Body of pancreas (tissue), 4 donors: ENCODE data around the gene AUTS2.

Source experiments
- POLR2A ChIP-seq, 3 donors: fragments of 450-650 bp; IDR thresholded peaks; one replicate each; pipeline ENCODE4 v1.6.1; 2016; ENCODE audit warnings: antibody characterized with exemption in 3 of 3, mild to moderate bottlenecking in 2 of 3
- TF ChIP-seq, protein P1 (sequence below), 7 experiments: fragments of 450-650 bp in 4 of 7; fragments of 200-600 bp in 3 of 7; sonication (generic) in 3 of 7; IDR thresholded peaks; one replicate each; pipeline ENCODE4 v1.5.1; 2016 to 2019; ENCODE audit warnings: antibody characterized with exemption in 7 of 7

GRCh38 chr7:70349031-70349430 lies 750.8 kb downstream of the AUTS2 start:
- TF ChIP-seq, protein P1, sequence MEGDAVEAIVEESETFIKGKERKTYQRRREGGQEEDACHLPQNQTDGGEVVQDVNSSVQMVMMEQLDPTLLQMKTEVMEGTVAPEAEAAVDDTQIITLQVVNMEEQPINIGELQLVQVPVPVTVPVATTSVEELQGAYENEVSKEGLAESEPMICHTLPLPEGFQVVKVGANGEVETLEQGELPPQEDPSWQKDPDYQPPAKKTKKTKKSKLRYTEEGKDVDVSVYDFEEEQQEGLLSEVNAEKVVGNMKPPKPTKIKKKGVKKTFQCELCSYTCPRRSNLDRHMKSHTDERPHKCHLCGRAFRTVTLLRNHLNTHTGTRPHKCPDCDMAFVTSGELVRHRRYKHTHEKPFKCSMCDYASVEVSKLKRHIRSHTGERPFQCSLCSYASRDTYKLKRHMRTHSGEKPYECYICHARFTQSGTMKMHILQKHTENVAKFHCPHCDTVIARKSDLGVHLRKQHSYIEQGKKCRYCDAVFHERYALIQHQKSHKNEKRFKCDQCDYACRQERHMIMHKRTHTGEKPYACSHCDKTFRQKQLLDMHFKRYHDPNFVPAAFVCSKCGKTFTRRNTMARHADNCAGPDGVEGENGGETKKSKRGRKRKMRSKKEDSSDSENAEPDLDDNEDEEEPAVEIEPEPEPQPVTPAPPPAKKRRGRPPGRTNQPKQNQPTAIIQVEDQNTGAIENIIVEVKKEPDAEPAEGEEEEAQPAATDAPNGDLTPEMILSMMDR (IDR thresholded peaks at IDR 0.05): no peak
- no peak for TF ChIP-seq POLR2A (IDR thresholded peaks at IDR 0.05)
